ENCODE measurements around the gene GPR151.

GRCh38 chr5:146521403-146522106 lies 5.6 kb upstream of the GPR151 start:
- no peak for TF ChIP-seq POLR2A (IDR thresholded peaks at IDR 0.05)
- TF ChIP-seq CTCF (IDR thresholded peaks at IDR 0.05): no peak
- no peak for TF ChIP-seq POLR2AphosphoS5 (IDR thresholded peaks at IDR 0.05)

Data from breast epithelium (tissue), 3 donors.